SK-N-DZ (cell line): ENCODE measurements around the gene SEZ6L.

ENCODE experiments used
- DNase-seq: peaks from one replicate; pipeline ENCODE4 v3.0.0-alpha.2; 2015; ENCODE audit warnings: low spot score
- small RNA-seq, 2 experiments: library from RNA; depleted of rRNA; stranded (forward); fragments of <200 nt; gene quantifications; one replicate each; pipeline ENCODE3, GENCODE V24; 2014

The SEZ6L gene

GRCh38 chr22:26418620-26419019 is 249.4 kb downstream of the SEZ6L start:
- no peak for DNase-seq

DNA sequence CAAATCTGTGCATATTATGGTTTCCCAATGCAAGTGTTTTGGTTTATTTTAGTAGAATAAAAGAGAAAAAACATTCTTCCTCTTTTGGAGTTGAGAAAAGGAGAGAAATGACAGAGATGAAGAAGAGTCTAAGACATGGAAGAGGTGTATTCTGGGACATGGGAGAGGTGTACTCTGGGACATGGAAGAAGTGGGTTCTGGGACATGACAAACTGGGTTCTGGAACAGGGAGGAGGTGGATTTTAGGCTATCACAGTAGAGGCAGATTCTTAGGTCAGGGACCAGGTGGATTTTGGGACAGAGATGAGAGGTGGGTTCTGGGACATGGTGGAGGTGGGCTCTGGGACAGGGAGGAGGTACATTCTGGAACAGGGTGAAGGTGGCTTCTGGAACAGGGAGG is 257.7 kb downstream of the SEZ6L start:
- DNase-seq: no peak

GRCh38 chr22:26428515-26429457 is 259.5 kb downstream of the SEZ6L start, which contains the start of gene ASPHD2:
Gene ASPHD2 (plus strand): TSS chr22:26429260. CDS start chr22:26433616, 4,356 bp downstream.
- DNase-seq: peak; percentile 60

DNA sequence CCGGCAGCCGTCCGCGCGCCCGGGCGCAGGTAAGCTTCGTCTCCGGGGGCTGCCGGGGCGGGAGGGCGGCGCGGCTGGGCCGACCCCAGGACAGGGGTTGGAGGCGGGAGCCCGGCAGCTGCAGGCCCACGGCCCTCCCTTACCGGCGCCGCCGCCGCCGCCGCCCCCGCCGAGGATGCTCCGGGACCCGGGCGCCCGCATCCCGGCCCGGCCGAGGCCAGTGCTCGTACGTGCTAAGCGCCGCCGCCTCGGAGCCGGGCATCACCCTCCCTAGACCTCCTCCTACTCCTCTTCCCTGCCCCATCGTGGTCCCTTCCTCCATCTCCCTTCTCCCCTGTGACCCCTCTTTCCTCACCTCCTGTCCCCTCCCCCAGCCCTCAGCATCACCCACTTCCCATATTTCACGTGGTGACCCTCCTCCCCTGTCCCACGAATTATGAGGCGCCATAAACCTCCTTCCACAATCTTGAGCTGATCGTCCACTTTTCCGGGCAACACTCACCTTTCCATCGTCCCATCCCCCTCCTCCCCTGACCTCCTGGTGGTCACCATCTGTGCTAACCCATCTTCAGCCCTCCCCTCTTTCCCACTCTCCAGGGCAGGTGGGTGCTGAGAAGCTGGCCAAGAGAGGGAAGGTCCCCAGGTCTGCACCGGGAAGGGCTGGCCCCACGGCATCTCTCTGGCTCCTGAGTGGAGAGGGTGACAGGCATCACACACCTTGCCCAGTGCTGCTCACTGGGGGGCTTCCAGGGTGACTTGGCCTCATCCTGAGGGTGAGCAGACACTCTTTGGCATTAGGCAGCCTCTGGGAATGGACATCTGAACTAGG is 260.4 kb downstream of the SEZ6L start:
- peak; percentile 11 for DNase-seq

DNA sequence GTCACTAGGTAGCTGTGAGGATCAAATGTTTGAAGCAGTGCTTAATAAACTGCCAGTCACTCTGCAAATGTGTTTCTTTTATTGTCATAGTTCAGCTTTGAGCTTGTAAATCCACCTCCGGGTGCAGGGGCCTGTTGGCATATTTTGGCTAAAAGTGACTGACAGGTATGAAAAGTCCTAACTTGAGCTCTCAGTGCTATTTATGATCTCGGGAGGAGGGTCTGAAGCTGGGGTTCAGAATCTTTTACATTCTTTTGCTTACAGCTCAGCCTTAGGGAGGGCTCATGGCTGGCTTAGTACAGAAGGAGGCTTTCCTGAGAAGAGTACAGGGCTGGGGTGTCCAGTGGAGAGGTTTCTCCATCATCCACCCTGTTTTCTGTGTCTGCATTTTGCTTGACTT is 261.3 kb downstream of the SEZ6L start:
- DNase-seq: no peak

- no peak for DNase-seq
Measured at GRCh38 chr22:26431261-26431995, 262.2 kb downstream of the SEZ6L start.

GRCh38 chr22:26432619-26433311 is 263.5 kb downstream of the SEZ6L start:
- no peak for DNase-seq

Small RNA genes within 50 kb of the gene (small RNA-seq; reads per million reads assigned to genes)
- gene RNA5SP495: 0.08 to 1.7 reads per million in 2 experiments
